Measurements from ENCODE around the gene EMSY.

DNA sequence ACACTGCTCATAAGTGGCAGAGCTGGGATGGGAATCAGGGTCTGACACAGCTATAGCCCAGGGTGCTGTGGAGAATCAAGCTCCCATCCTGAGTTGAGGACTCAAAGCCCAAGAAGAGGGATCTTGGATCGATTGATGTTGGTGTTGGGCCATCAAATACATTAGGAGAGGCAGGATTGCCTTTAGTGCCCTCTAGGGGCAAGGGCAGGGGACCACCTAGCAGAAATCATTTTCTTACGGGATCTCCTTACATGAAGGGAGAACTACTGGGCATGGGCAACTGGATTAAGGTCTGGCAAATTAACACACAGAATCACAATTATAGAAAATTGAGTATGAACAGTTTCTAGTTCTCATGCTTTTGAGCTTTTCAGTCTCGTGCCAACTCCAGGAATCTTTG is 24.9 kb upstream of the EMSY start:
- TF ChIP-seq YY1 (IDR thresholded peaks at IDR 0.05; ENCODE audit: low read depth, low read length) = no peak
- TF ChIP-seq CHD2 (IDR thresholded peaks at IDR 0.05; ENCODE audit: low read length) = no peak
- no peak for TF ChIP-seq POLR2A (IDR thresholded peaks at IDR 0.05; ENCODE audit: control extremely low read depth in 1 of 2, low read depth in 2 of 2, low read length in 2 of 2)
- TF ChIP-seq, protein P1, sequence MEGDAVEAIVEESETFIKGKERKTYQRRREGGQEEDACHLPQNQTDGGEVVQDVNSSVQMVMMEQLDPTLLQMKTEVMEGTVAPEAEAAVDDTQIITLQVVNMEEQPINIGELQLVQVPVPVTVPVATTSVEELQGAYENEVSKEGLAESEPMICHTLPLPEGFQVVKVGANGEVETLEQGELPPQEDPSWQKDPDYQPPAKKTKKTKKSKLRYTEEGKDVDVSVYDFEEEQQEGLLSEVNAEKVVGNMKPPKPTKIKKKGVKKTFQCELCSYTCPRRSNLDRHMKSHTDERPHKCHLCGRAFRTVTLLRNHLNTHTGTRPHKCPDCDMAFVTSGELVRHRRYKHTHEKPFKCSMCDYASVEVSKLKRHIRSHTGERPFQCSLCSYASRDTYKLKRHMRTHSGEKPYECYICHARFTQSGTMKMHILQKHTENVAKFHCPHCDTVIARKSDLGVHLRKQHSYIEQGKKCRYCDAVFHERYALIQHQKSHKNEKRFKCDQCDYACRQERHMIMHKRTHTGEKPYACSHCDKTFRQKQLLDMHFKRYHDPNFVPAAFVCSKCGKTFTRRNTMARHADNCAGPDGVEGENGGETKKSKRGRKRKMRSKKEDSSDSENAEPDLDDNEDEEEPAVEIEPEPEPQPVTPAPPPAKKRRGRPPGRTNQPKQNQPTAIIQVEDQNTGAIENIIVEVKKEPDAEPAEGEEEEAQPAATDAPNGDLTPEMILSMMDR (IDR thresholded peaks at IDR 0.05; ENCODE audit: control extremely low read depth in 1 of 3, insufficient read depth in 1 of 3, low read depth in 1 of 3, low read length in 3 of 3) = peak; percentile 51 to 80 (median 70)
- TF ChIP-seq FOSL1 (IDR thresholded peaks at IDR 0.05; ENCODE audit: insufficient read depth, low read depth, low read length) = no peak
- no peak for TF ChIP-seq RXRA (IDR thresholded peaks at IDR 0.05; ENCODE audit: insufficient read depth, low read depth, low read length)
- TF ChIP-seq, protein P2, sequence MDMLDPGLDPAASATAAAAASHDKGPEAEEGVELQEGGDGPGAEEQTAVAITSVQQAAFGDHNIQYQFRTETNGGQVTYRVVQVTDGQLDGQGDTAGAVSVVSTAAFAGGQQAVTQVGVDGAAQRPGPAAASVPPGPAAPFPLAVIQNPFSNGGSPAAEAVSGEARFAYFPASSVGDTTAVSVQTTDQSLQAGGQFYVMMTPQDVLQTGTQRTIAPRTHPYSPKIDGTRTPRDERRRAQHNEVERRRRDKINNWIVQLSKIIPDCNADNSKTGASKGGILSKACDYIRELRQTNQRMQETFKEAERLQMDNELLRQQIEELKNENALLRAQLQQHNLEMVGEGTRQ (IDR thresholded peaks at IDR 0.05; ENCODE audit: low read length) = no peak
